Activated gamma-delta T cell treated with anti-CD3 and anti-CD28 coated beads, Interleukin-2, amount 50 U/mL, for 16 hours (primary cell): Measurements from ENCODE around the gene PRAMEF25.
"Not testable (repeated sequence)": the region's sequence is repeated elsewhere in the genome, so short reads cannot be mapped to it uniquely, and the experiment has no call there.

Source experiments
- DNase-seq: peaks from one replicate; pipeline ENCODE4 v3.0.0-alpha.2; 2020; ENCODE audit warnings: low read depth

The PRAMEF25 gene

DNA sequence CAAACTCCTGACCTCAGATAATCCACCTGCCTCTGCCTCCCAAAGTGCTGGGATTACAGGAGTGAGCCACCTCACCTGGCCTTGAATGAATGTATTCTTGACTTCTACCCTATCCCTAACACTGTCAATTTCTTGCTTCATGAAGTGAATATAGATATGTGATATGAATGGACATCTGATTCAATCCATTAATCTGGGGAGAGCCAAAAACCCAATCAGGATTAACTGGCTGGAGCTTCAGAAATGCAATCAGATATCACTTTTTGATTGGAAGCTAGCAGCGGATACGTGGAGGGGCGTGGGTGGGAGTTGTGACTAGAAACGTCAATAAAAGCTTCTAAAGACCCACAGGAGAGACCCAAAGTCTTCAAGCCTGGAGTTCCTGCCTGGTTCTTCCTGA, at the start of gene PRAMEF25:
Gene PRAMEF25, plus strand, starts transcription at position 301 of the 400 bp plus-strand sequence. CDS start 2,920 bp downstream, outside the sequence.
- DNase-seq = not testable (repeated sequence)

DNA sequence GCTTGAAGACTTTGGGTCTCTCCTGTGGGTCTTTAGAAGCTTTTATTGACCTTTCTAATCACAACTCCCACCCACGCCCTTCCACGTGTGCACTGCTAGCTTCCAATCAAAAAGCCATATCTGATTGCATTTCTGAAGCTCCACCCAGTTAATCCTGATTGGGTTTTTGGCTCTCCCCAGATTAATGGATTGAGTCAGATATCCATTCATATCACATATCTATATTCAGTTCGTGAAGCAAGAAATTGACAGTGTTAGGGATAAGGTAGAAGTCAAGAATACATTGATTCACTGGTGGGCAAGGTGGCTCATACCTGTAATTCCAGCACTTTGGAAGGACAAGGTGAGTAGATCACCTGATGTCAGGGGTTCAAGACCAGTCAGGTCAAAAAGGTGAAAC, 14.1 kb upstream of the PRAMEF25 start, which contains the start of gene PRAMEF27:
Gene PRAMEF27, minus strand, starts transcription at position 101 of the 400 bp plus-strand sequence. CDS start 2,916 bp downstream, outside the sequence.
- not testable (repeated sequence) for DNase-seq

GRCh38 chr1:13116754-13117153, 46.2 kb downstream of the PRAMEF25 start, which contains the start of gene HNRNPCL2:
Gene HNRNPCL2, minus strand, starts transcription at chr1:13116854. Its CDS starts 454 bp downstream, at chr1:13116400.
- not testable (repeated sequence) for DNase-seq
